ENCODE results near the gene RABL6. TPM values are rescaled to one million over a fixed set of nuclear protein-coding genes. Genes with fewer than 3 reads are reported as not detected.
A peak's percentile ranks its signal among the peaks of the same experiment; 100 is the strongest.

RABL6 gene
- total RNA-seq, 3 donors from 2014 or later (not counting 1 experiment from before 2014, with no cell fraction given) = 72.7 to 82.5 (median 75.9) TPM

DNA sequence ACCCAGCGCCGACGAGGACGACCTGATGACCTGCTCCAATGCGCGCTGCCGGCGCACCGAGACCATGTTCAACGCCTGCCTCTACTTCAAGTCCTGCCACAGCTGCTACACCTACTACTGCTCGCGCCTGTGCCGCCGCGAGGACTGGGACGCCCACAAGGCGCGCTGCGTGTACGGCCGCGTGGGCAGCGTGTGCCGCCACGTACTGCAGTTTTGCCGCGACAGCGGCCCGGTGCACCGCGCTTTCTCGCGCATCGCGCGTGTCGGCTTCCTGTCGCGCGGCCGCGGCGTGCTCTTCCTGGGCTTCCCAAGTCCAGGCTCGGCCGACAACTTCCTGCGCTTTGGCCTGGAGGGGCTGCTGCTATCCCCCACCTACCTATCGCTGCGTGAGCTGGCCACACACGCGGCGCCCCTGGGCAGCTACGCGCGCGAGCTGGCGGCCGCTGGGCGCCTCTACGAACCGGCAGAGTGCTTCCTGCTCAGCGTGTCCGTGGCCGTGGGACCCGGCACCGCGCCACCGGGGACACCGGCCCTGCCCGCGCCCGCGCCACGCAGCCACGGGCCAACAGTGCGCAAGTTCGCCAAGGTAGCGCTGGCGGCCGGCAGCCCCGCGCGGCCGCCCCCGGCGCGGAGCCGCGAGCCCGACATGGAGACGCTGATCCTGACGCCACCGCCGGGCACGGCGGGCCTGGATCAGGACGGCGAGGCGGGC, 38.8 kb downstream of the RABL6 start:
- H3K9me3 Mint-ChIP-seq = no peaks in the 10 kb centered on the region
- H3K4me3 ChIP-seq (ENCODE audit: low read length) = no peak overlapping the region
- peaks cover 19 to 40% of the 10 kb centered on the region in 2 donors for H3K4me1 Mint-ChIP-seq
- no peak for TF ChIP-seq CTCF (IDR thresholded peaks at IDR 0.05)
- intact Hi-C loops (cut with micrococcal nuclease) = loop anchor here (2.0 to 10.0 kb wide), 3 partner anchors 151 to 364 kb away; partner anchors contain the start of genes CLIC3 and SEC16A
- peak overlapping the region; percentile 50 for H3K4me3 Mint-ChIP-seq
- H3K27ac ChIP-seq (ENCODE audit: low read length) = no peak overlapping the region
- H3K27me3 ChIP-seq (ENCODE audit: control insufficient read depth, insufficient read depth, low read length) = peaks cover 3% of the 10 kb centered on the region
- no peaks in the 10 kb centered on the region for H3K36me3 Mint-ChIP-seq
- no peaks in the 10 kb centered on the region for H3K9me3 ChIP-seq (ENCODE audit: control insufficient read depth, insufficient read depth, low read length)
- peaks cover 58% of the 10 kb centered on the region for H3K4me1 ChIP-seq (ENCODE audit: control insufficient read depth, insufficient read depth, low read length)
- H3K27ac Mint-ChIP-seq = peak overlapping the region; percentile 68 to 80
- 22% methylated on average over 98 of the region's 98 CpGs for WGBS (ENCODE audit: insufficient coverage)
- peaks cover 6% of the 10 kb centered on the region for H3K36me3 ChIP-seq (ENCODE audit: control insufficient read depth, insufficient read depth, low read length)
- ATAC-seq = no peak
- no peaks in the 10 kb centered on the region for H3K27me3 Mint-ChIP-seq (ENCODE audit: low read depth in 2 of 2)
- DNase-seq = peak in 1 of 2 donors; percentile 46

- H3K27me3 ChIP-seq (ENCODE audit: control insufficient read depth, insufficient read depth, low read length) = peaks cover 3% of the 10 kb centered on the region
- peaks cover 51% of the 10 kb centered on the region for H3K4me1 ChIP-seq (ENCODE audit: control insufficient read depth, insufficient read depth, low read length)
- DNase-seq (peak in 1 of 2 donors; percentile 42), ATAC-seq (no peak)
- peaks cover 6% of the 10 kb centered on the region for H3K36me3 ChIP-seq (ENCODE audit: control insufficient read depth, insufficient read depth, low read length)
- intact Hi-C loops (cut with micrococcal nuclease) = loop anchor here (2.0 to 10.0 kb wide), 3 partner anchors 150 to 364 kb away; partner anchors contain the start of genes CLIC3 and SEC16A
- H3K9me3 Mint-ChIP-seq = no peaks in the 10 kb centered on the region
- H3K27ac ChIP-seq (ENCODE audit: low read length) = peak overlapping the region; percentile 48
- no peak for TF ChIP-seq CTCF (IDR thresholded peaks at IDR 0.05)
- H3K36me3 Mint-ChIP-seq = no peaks in the 10 kb centered on the region
- H3K27me3 Mint-ChIP-seq (ENCODE audit: low read depth in 2 of 2) = no peaks in the 10 kb centered on the region
- peak overlapping the region; percentile 93 for H3K4me3 Mint-ChIP-seq
- peak overlapping the region; percentile 88 to 97 for H3K27ac Mint-ChIP-seq
- H3K4me1 Mint-ChIP-seq = peaks cover 17 to 38% of the 10 kb centered on the region in 2 donors
- H3K9me3 ChIP-seq (ENCODE audit: control insufficient read depth, insufficient read depth, low read length) = no peaks in the 10 kb centered on the region
- H3K4me3 ChIP-seq (ENCODE audit: low read length) = no peak overlapping the region
- WGBS (ENCODE audit: insufficient coverage) = 15% methylated on average over 70 of the region's 75 CpGs
Measured at GRCh38 chr9:136847088-136847825, 39.5 kb downstream of the RABL6 start.

DNA sequence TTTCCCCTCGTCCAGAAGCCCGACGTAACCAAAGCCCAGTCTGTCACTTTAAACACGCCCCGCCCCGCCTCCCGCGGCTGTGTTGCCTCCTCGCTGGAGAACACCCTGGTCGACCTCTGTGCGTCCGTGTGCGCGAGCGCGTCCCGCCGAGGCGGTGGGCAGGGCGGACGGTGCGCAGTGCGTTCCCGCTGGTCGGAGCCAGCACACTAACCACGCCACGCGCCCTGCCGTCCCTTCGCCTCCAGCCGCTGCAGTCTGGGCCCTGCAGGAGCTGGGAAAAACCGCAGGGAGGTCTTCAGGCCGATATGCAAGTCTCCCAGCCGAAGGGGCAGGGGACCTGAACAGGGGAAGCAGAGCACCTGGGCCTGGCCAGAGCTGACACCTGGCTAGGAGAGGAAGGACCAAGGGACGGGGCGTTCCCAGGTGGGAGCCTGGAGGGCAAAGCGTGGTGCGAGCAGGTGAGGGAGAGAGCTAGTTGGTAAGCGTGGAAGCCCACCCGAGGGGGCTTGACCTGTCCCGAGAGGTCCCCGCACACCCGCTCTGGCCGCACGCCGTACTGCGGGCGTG, 40.2 kb downstream of the RABL6 start:
- Histone ChIP-seq H3K4me3 (ENCODE audit: low read length) (peak overlapping the region; percentile 94), H3K27ac (ENCODE audit: low read length) (peak overlapping the region; percentile 48), H3K36me3 (ENCODE audit: control insufficient read depth, insufficient read depth, low read length) (peaks cover 6% of the 10 kb centered on the region), H3K4me1 (ENCODE audit: control insufficient read depth, insufficient read depth, low read length) (peaks cover 50% of the 10 kb centered on the region), H3K27me3 (ENCODE audit: control insufficient read depth, insufficient read depth, low read length) (peaks cover 3% of the 10 kb centered on the region), H3K9me3 (ENCODE audit: control insufficient read depth, insufficient read depth, low read length) (no peaks in the 10 kb centered on the region)
- no peaks in the 10 kb centered on the region for H3K27me3 Mint-ChIP-seq (ENCODE audit: low read depth in 2 of 2)
- intact Hi-C loops (cut with micrococcal nuclease) = loop anchor here (2.0 to 10.0 kb wide), 3 partner anchors 149 to 365 kb away; partner anchors contain the start of genes CLIC3 and SEC16A
- DNase-seq = peak; percentile 81
- WGBS (ENCODE audit: insufficient coverage) = 4% methylated on average over 48 of the region's 48 CpGs
- no peak for TF ChIP-seq CTCF (IDR thresholded peaks at IDR 0.05)
- peaks cover 15 to 35% of the 10 kb centered on the region in 2 donors for H3K4me1 Mint-ChIP-seq
- peak overlapping the region; percentile 88 to 97 for H3K27ac Mint-ChIP-seq
- no peaks in the 10 kb centered on the region for H3K9me3 Mint-ChIP-seq
- H3K4me3 Mint-ChIP-seq = peak overlapping the region; percentile 93
- ATAC-seq = peak; percentile 35 to 41 (median 36)
- H3K36me3 Mint-ChIP-seq = no peaks in the 10 kb centered on the region
